CD4-positive, alpha-beta T cell (primary cell): ENCODE measurements around the gene RECQL5. TPM values are rescaled to one million over a fixed set of nuclear protein-coding genes. Genes with fewer than 3 reads are reported as not detected.
"Not testable (repeated sequence)": the region's sequence is repeated elsewhere in the genome, so short reads cannot be mapped to it uniquely, and the experiment has no call there.

Experiments used
- ATAC-seq: fragments of 200-7000 bp; cut with Tn5 transposase; one replicate; pipeline ENCODE4 v1.10.0; 2022; ENCODE audit warnings: mild to moderate bottlenecking; ENCODE audit not compliant: poor library complexity
- CTCF ChIA-PET: fragments of 350-600 bp; sonication (Branson Sonifier 250); formaldehyde crosslinking; loops from one replicate; lab custom pipeline; 2021; ENCODE audit warnings: antibody characterized with exemption, inconsistent platforms; lab: Charles Lee
- POLR2A ChIA-PET: fragments of 350-600 bp; sonication (Branson Sonifier 250); formaldehyde crosslinking; loops from one replicate; lab custom pipeline; 2021; ENCODE audit warnings: antibody characterized with exemption, inconsistent platforms; lab: Charles Lee
- DNase-seq, 14 experiments: peaks; one replicate each; pipeline ENCODE4 v3.0.0-alpha.2; 2013 to 2020; ENCODE audit warnings: mixed read lengths in 2 of 14
- H3K27ac ChIP-seq, 2 donors: one replicate each; pipeline versions ENCODE4 v1.5.1 to v1.7.0; 2013; ENCODE audit warnings: low read length in 2 of 2, low read depth in 1 of 2, mild to moderate bottlenecking in 1 of 2
- H3K27me3 ChIP-seq, 2 experiments: 1 replicate in 1 of 2; 2 replicates in 1 of 2; pipeline versions ENCODE4 v1.6.1 to v1.7.0; 2013; ENCODE audit warnings: low read length in 2 of 2, control low read depth in 1 of 2, mild to moderate bottlenecking in 1 of 2, moderate library complexity in 1 of 2; ENCODE audit not compliant: insufficient read depth in 2 of 2, control insufficient read depth in 1 of 2
- H3K36me3 ChIP-seq: one replicate; pipeline ENCODE4 v1.6.1; 2013; ENCODE audit warnings: low read length, control low read depth; ENCODE audit not compliant: insufficient read depth
- H3K4me1 ChIP-seq: one replicate; pipeline ENCODE4 v1.6.1; 2013; ENCODE audit warnings: low read length, control low read depth; ENCODE audit not compliant: insufficient read depth
- H3K4me3 ChIP-seq: one replicate; pipeline ENCODE4 v1.5.1; 2013; ENCODE audit warnings: mild to moderate bottlenecking, low read length, moderate library complexity
- H3K9me3 ChIP-seq, 2 experiments: 1 replicate in 1 of 2; 2 replicates in 1 of 2; pipeline versions ENCODE4 v1.6.1 to v1.7.0; 2013; ENCODE audit warnings: low read length in 2 of 2, mild to moderate bottlenecking in 2 of 2, control low read depth in 1 of 2, moderate library complexity in 1 of 2; ENCODE audit not compliant: control insufficient read depth in 1 of 2, insufficient read depth in 1 of 2
- H3K27ac Mint-ChIP-seq: one replicate; pipeline ENCODE4 v1.8.0; 2020; ENCODE audit warnings: mixed read lengths
- H3K27me3 Mint-ChIP-seq: one replicate; pipeline ENCODE4 v1.8.0; 2021; ENCODE audit warnings: mixed read lengths
- H3K36me3 Mint-ChIP-seq: one replicate; pipeline ENCODE4 v1.8.0; 2021; ENCODE audit warnings: low read depth, mixed read lengths
- H3K4me1 Mint-ChIP-seq: one replicate; pipeline ENCODE4 v1.8.0; 2021; ENCODE audit warnings: low read depth, mixed read lengths
- H3K4me3 Mint-ChIP-seq: one replicate; pipeline ENCODE4 v1.8.0; 2020; ENCODE audit warnings: mild to moderate bottlenecking, mixed read lengths
- H3K9me3 Mint-ChIP-seq: one replicate; pipeline ENCODE4 v1.8.0; 2020; ENCODE audit warnings: mixed read lengths
- CTCF ChIP-seq: fragments of 200-600 bp; IDR thresholded peaks from one replicate; pipeline ENCODE4 v1.8.0; 2022; ENCODE audit warnings: antibody characterized with exemption, mild to moderate bottlenecking
- intact Hi-C, 2 experiments: fragments of 100-400 bp; cut with DNase I in 1 of 2; cut with micrococcal nuclease in 1 of 2; formaldehyde crosslinking; loops; one replicate each; pipeline versions ENCODE4 v1.15.1 to v1.9.0; 2023 to 2025; cut with DNase I, micrococcal nuclease
- total RNA-seq, 174 experiments: library from RNA in 2 of 174; stranded (reverse) in 2 of 174; gene quantifications; one replicate each; pipeline ENCODE4 v1.2.3 and lab custom pipeline; 2021 to 2026

RECQL5 gene
- total RNA-seq, 2 experiments from 2014 or later = 16.4 to 17.7 TPM

GRCh38 chr17:75588596-75589011 is 78.3 kb downstream of the RECQL5 start:
- ATAC-seq (peak; percentile 25), DNase-seq (peak in 1 of 14 experiments; percentile 27)
- Histone ChIP-seq H3K4me3 (peak overlapping the region; percentile 66), H3K4me1 (peaks cover 32% of the 10 kb centered on the region), H3K27ac (peak overlapping the region; percentile 55 to 56), H3K36me3 (no peaks in the 10 kb centered on the region), H3K27me3 (no peaks in the 10 kb centered on the region), H3K9me3 (no peaks in the 10 kb centered on the region)
- H3K9me3 Mint-ChIP-seq = no peaks in the 10 kb centered on the region
- TF ChIP-seq CTCF = no peak
- intact Hi-C loops = loop anchor here (2.0 to 5.0 kb wide), 4 partner anchors 61 to 162 kb away; partner anchors contain the start of genes LLGL2 (in 2 of the 2) and CASKIN2 (in 1 of the 2)
- no peaks in the 10 kb centered on the region for H3K36me3 Mint-ChIP-seq
- peaks cover 11% of the 10 kb centered on the region for H3K4me1 Mint-ChIP-seq
- H3K27ac Mint-ChIP-seq = peak overlapping the region; percentile 42
- CTCF ChIA-PET = interaction anchor here (0.7 to 1.0 kb wide), 4 partner anchors 44 to 132 kb away, joined by 3 to 4 read pairs (median 3); partner anchors contain the start of genes LLGL2, SMIM5, TMEM94 and TSEN54
- H3K4me3 Mint-ChIP-seq = peak overlapping the region; percentile 65
- no peaks in the 10 kb centered on the region for H3K27me3 Mint-ChIP-seq
- POLR2A ChIA-PET = interaction anchor here (0.7 to 1.9 kb wide), 13 partner anchors 11 to 318 kb away, joined by 3 to 10 read pairs (median 4); partner anchors contain the start of genes LLGL2, MIF4GD, RECQL5 and SAP30BP

- Histone ChIP-seq H3K4me3 (peak within 1 kb of the TSS; percentile 66), H3K36me3 (no peaks in the 10 kb centered on the region), H3K27ac (peak within 1 kb of the TSS; percentile 55 to 56), H3K9me3 (no peaks in the 10 kb centered on the region), H3K4me1 (peaks cover 32% of the 10 kb centered on the region), H3K27me3 (no peaks in the 10 kb centered on the region)
- peak within 1 kb of the TSS; percentile 42 for H3K27ac Mint-ChIP-seq
- ATAC-seq (peak; percentile 36), DNase-seq (peak; percentile 23 to 80 (median 54))
- no peaks in the 10 kb centered on the region for H3K9me3 Mint-ChIP-seq
- POLR2A ChIA-PET = interaction anchor here (0.6 to 1.9 kb wide), 14 partner anchors 10 to 317 kb away, joined by 3 to 10 read pairs (median 4); partner anchors contain the start of genes LLGL2, MIF4GD, RECQL5 and SAP30BP
- CTCF ChIA-PET = interaction anchor here (0.6 to 1.0 kb wide), 5 partner anchors 45 to 443 kb away, joined by 3 to 4 read pairs (median 3); partner anchors contain the start of genes LLGL2, SMIM5, TMEM94 and TSEN54
- no peaks in the 10 kb centered on the region for H3K27me3 Mint-ChIP-seq
- intact Hi-C loops = loop anchor here (2.0 to 5.0 kb wide), 4 partner anchors 61 to 161 kb away; partner anchors contain the start of genes LLGL2 (in 2 of the 2) and CASKIN2 (in 1 of the 2)
- peak within 1 kb of the TSS; percentile 68 for H3K4me3 Mint-ChIP-seq
- peaks cover 11% of the 10 kb centered on the region for H3K4me1 Mint-ChIP-seq
- TF ChIP-seq CTCF = no peak
- no peaks in the 10 kb centered on the region for H3K36me3 Mint-ChIP-seq
Observed at GRCh38 chr17:75587675-75588595, 79.0 kb downstream of the RECQL5 start, which contains the start of gene MYO15B. Gene MYO15B (plus strand): TSS chr17:75587800. CDS start chr17:75588058, 258 bp downstream.

GRCh38 chr17:75584849-75585175 is 82.1 kb downstream of the RECQL5 start:
- ChIA-PET CTCF (no interaction called here), POLR2A (no interaction called here)
- H3K27ac Mint-ChIP-seq = no peak overlapping the region
- no peaks in the 10 kb centered on the region for H3K27me3 Mint-ChIP-seq
- H3K4me3 ChIP-seq = no peak overlapping the region
- TF ChIP-seq CTCF = no peak
- H3K27ac ChIP-seq = no peak overlapping the region
- peaks cover 11% of the 10 kb centered on the region for H3K4me1 Mint-ChIP-seq
- no peak for DNase-seq
- no peak for ATAC-seq
- H3K4me1 ChIP-seq = peaks cover 28% of the 10 kb centered on the region
- intact Hi-C loops = loop anchor here in 1 of 2 experiments (5.0 kb wide), 1 partner anchor 58 kb away; the partner anchor contains the start of gene LLGL2
- H3K9me3 Mint-ChIP-seq = peaks cover 2% of the 10 kb centered on the region
- peaks cover 0 to 6% of the 10 kb centered on the region in 2 experiments for H3K9me3 ChIP-seq
- no peaks in the 10 kb centered on the region for H3K36me3 ChIP-seq
- H3K27me3 ChIP-seq = no peaks in the 10 kb centered on the region
- H3K36me3 Mint-ChIP-seq = no peaks in the 10 kb centered on the region
- H3K4me3 Mint-ChIP-seq = no peak overlapping the region

GRCh38 chr17:75583197-75583596 is 83.8 kb downstream of the RECQL5 start:
- intact Hi-C loops, H3K27ac Mint-ChIP-seq, H3K36me3 Mint-ChIP-seq, H3K9me3 ChIP-seq, H3K27me3 Mint-ChIP-seq, ATAC-seq, DNase-seq, H3K9me3 Mint-ChIP-seq, H3K27me3 ChIP-seq, H3K27ac ChIP-seq, H3K4me3 Mint-ChIP-seq, H3K36me3 ChIP-seq, H3K4me3 ChIP-seq: not testable (repeated sequence)
- CTCF ChIA-PET = interaction anchor here (0.9 kb wide), 1 partner anchor 18 kb away, joined by 3 read pairs; no protein-coding TSS in a partner anchor
- H3K4me1 ChIP-seq = peaks cover 16% of the 10 kb centered on the region
- POLR2A ChIA-PET = interaction anchor here (1.5 kb wide), 1 partner anchor 272 kb away, joined by 4 read pairs; the partner anchor contains the start of gene WBP2
- peaks cover 11% of the 10 kb centered on the region for H3K4me1 Mint-ChIP-seq
